NCI-H2227 treated with DMSO at 0.1 percent for 48 hours (cell line): Measurements from ENCODE around the gene EXPH5.
"Not testable (repeated sequence)": the region's sequence is repeated elsewhere in the genome, so short reads cannot be mapped to it uniquely, and the experiment has no call there.

Experiments
- DNase-seq: peaks from one replicate; lab custom pipeline; 2025; lab: John Stamatoyannopoulos, UW

EXPH5 gene

DNA sequence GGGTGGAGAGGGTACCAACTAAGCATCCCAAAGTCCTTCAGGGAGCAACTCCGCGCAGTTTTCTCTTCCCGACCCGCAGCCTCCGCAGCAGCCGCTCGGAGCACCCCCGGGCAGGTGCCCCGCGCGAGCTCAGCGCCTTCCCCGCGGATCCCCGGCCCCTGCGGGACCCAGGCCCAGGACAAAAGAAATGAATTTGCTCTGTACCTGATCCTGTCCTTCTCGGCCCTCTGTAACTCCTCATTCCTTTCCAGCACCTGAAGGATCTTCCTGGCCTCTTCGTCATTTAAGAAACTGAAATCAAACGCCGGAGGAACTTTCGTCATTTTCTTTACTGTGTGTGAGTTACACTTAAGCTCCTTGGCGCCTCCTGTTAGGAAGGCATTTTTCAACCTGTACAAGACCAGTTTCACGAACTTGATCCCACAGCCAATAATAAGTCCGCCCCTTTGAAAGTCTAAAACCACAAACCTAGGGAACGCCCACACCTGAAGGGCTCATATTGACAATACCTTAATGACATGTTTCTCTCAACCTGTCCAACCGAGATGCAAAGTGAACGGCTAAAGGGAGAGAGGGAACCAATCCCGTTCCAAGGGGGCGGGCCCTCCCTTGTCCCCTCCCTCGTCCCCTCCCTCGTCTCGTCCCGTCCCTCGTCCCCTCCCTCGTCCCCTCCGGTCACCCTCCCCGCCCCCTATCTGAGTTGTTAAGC lies at the start of gene EXPH5:
Gene EXPH5 (minus strand): TSS at position 555 of the 709 bp plus-strand sequence. CDS start 232 bp downstream, at position 323.
- peak; percentile 35 for DNase-seq

DNA sequence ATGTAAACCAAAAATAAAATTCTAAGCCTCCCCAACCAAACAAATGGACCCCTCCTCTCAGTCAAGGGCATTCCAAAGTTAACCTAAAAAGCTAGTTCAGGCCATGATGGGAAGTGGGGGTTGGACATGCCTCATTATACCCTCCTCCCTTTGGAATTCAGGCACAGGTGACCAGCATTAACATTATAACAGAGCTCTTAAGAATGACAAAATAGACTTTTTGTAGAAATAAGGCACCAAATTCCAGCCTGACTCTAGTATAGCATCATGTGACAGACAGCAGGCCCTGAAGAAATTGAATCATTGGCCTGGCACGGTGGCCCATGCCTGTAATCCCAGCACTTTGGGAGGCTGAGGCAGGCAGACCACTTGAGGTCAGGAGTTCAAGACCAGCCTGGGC lies 48.2 kb upstream of the EXPH5 start:
- not testable (repeated sequence) for DNase-seq

- DNase-seq: no peak
Measured at GRCh38 chr11:108639146-108639545, 45.6 kb upstream of the EXPH5 start.

DNA sequence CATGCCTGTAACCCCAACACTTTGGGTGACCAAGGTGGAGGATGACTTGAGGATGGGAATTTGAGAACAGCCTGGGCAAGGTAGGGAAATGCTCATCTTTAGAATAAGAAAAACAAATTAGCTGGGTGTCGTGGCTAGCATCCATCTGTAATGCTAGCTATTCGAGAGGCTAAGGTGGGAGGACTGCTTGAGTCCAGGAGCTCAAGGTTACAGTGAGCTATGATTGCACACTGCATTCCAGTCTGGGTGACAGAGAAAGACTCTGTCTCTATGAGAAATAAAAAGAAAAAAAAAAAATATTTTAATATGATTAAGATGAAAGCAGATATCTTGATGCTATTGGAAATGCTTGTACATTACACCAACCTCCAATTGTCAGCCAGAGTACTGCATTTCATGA lies 42.7 kb upstream of the EXPH5 start:
- DNase-seq: no peak

DNA sequence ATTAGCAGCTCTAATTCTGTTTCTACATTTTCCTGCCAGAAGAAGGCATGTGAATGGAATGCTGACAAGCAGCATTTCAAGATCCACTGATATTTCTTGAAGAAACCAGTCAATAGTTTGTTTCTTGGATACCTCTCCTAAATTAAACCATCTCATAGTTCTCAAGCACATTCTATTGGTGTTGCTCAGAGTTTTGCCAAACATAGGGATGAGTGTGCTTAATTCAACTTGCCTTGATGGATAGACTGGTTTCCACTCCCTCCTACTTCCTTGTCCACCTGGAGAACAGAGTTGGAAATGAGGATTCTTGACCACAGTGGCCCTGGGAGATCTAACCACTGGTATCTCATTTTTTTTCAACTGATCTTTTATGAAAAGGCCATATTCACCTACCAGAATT lies 41.5 kb upstream of the EXPH5 start:
- DNase-seq: no peak

GRCh38 chr11:108632041-108632704 lies 38.6 kb upstream of the EXPH5 start:
- DNase-seq: no peak

GRCh38 chr11:108629274-108629673 lies 35.7 kb upstream of the EXPH5 start:
- no peak for DNase-seq

DNA sequence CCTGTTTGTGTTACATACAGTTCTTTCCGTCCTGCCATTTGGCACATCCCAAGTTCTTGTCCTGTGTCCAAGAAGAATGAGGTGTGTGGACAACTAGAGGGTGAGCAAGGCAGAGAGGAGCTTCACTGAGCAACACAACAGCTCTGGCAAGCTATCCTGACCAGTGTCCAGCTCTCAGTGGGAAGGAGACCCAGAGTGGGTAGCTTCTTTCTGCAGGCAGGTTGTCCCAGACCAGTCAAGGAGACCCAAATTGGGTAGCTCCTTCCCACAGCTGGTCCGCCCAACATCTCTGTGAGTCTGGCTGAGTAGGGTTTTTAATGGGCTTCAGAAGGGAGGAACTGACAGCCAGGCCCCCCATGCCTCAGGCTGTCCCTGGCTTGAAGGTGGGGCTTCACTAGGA lies 35.2 kb upstream of the EXPH5 start:
- no peak for DNase-seq

DNA sequence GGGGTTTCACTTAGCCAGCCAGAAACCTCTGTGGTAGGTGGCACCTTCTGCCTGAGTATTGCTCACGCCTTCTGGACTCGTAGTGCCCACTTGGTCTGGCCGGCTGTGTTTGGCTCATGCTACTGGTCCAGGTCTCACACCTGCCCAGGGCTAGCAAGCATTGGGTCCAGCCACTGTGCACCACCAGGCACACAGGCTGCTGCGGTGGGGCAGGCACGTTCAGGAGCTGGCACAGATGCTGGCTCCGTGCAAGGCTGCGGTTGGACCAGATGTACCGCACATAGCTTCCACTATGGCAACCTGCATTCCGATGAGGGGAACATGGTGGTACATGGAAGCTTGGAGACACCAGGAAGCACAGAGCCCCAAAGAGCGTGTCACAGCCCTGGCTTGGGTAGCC lies 34.8 kb upstream of the EXPH5 start:
- DNase-seq: no peak

DNA sequence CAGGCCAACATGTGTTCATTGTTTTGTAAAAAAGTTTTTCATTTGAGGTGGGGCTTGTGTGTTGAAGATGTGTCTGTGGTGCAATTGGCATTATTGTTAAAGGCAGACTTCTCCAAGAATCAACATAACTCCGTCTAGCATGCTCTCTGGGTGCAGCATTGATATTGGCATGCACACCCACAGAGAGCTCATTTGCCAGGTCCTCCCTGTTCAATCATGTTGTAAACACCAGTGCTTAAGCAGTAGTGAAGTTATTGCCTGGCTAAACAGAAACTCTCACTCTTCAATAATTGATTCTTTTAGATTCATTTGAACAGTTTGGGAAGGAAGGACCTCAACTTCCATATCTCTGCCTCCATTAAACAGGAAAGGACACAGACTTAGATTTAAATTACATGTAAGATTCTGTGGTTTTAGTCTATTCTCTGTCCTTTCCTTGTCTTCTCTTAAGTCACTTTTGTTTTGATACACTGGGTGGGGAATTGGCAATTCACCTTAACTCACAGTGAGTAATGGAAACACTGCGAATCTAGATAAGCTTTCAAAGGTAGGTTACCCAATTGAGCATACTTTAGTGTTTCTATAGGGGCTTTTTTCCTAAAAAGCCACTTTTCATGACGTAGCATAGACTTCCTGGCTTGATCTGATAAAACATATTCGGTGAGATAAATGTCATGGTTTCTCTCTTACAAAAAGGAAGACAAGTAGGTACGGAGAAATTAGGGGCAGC lies 30.8 kb upstream of the EXPH5 start:
- no peak for DNase-seq

DNA sequence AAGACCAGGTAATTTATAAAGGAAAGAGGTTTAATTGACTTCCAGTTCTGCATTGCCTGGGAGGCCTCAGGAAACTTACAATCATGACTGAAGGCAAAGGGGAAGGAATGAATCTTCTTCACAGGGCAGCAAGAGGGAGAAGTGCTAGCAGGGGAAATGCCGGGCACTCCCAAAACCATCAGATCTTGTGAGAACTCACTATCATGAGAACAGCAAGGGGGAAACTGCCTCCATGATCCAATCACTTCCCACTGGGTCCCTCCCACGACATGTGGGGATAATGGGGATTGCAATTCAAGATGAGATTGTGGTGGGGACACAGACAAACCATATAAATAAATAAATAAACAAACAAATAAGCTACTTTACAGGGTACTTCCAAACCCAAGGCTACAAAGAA lies 28.8 kb upstream of the EXPH5 start:
- no peak for DNase-seq

- DNase-seq: no peak
Measured at GRCh38 chr11:108620958-108621772, 27.6 kb upstream of the EXPH5 start.

DNA sequence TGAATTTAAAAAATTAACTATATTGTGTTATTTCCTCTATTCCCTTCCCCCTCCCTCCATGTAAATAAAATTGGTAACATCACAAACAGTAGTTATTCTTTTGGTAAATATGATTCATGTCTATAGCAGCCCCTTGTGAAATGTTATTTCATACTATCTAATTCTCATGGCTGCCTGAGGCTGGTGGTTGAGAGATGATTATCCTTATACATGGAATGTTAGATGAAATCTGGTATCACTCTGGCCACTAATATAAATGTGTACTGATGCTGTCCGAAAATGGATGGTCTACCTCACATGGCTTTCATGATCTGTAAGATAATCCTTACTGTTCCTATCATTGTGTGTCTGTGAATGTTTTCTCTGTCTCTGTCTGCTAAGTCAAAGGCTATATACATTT lies 25.0 kb upstream of the EXPH5 start:
- no peak for DNase-seq

DNA sequence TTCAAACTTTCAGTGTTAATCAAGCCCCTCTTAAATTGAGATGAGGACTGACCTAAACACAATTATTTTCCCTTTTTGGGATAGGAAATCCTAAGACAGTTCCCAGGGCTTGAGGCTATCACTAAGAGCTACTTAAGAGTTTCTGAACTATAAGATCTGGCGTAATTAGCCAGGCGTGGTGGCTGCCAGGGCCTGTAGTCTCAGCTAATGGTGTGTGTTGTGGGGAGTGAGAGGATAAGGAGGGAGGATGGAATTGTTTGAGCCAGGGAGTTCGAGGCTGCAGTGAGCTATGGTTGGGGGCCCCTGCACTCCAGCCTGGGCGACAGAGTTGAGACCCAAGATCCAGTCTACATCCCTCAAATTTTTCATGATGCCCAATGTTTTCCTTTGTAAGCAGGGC lies 23.5 kb upstream of the EXPH5 start:
- DNase-seq: no peak

DNA sequence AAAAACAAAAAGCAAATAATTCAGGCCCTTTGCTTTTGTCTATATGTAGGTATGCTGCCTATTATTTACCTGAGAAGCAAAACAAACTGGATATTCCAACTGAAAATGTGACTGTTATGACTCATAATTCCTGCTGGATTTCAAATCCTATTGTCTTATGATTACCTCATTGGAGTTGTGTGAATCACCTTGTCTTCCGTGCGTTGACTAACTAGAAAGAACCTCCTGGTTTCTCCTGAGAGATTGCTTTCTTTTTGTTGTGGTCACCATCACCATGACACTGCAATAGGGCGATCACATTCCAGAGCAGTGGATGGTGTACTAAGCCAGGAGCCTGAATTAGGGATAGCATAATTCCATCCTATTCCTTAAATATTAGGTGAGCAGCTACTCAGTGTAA lies 23.0 kb upstream of the EXPH5 start:
- no peak for DNase-seq

- DNase-seq: no peak
Measured at GRCh38 chr11:108614086-108614485, 20.5 kb upstream of the EXPH5 start.

DNA sequence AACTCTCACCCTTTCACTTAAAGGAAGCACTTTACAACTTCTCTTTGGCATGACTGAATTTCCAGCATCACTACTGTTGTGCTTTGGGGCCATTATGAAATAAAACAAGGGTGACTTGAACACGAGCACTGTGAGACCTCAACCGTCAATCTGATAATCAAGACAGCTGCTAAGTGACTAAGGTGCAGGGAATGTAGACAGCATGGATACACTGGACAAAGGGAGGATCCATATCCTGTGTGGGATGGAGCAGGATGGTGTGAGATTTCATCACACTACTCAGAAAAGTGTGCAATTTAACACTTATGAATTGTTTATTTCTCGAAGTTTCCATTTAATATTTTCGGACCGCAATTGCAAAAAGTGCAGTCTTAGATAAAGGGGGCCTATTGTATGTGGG lies 16.1 kb upstream of the EXPH5 start:
- DNase-seq: no peak

DNA sequence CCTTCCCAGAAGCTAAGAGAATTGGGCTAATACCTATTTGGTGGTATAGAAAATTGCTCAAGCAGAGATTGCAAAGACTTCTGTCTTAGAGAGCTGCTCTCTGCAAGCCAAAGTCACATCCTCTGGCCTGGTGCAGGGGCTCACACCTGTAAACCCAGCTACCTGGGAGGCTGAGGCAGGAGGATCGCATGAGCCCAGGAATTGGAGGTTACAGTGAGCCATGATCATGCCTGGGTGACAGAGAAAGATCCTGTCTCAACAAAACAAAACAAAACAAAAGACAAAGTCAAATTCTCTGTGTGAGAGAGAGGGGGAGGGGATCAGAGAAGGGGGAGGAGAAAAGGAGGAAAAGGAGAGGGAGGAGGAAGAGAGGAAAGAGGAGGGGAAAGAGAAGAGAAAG lies 15.0 kb upstream of the EXPH5 start:
- no peak for DNase-seq

DNA sequence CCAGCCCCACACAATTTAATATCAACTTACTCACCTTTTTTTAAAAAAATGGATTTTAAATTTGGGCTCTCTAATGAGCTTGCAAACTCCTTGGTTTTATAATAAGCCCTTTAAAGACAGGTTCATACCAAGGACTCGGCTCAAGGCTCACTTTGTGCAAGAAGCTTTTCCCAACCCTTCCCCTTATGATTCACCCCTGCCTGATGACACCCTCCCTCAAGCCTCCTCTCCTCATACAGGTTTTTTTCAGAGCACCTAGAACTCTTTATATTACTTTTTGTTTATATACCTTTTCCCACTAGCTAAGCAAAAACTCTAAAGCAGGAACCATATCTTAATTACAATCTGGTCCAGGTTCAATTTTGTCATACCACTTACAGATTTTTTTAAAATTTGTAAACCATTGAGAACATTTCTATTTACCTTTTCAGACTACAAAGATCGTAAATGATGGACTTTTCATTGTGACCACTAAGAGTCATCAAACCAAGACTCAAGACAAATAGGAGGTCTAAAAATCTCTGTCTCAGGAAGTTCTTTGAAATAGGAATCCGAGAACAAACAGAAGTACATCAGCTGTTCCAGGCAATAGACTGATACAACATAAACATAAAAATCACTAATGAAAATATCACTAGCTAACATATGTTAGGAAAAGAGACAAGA lies 13.1 kb upstream of the EXPH5 start:
- DNase-seq: no peak

GRCh38 chr11:108606070-108606469 lies 12.5 kb upstream of the EXPH5 start:
- no peak for DNase-seq

- not testable (repeated sequence) for DNase-seq
Measured at GRCh38 chr11:108602818-108603217, 9.2 kb upstream of the EXPH5 start.

- no peak for DNase-seq
Measured at GRCh38 chr11:108601150-108601549, 7.6 kb upstream of the EXPH5 start.
